GM19452 (cell line): Measurements from ENCODE around the gene ATP2A2.
"Not testable (repeated sequence)": the region's sequence is repeated elsewhere in the genome, so short reads cannot be mapped to it uniquely, and the experiment has no call there.

Experiments
- ATAC-seq: cut with Tn5 transposase; IDR thresholded peaks from one replicate; pipeline ENCODE4 v1.9.1; 2021; ENCODE audit not compliant: unreplicated experiment

Gene ATP2A2

GRCh38 chr12:110365489-110366320, 84.7 kb downstream of the ATP2A2 start:
- ATAC-seq, result no peak

- ATAC-seq, result no peak
Measured at GRCh38 chr12:110366321-110367142, 85.5 kb downstream of the ATP2A2 start.

GRCh38 chr12:110367181-110367864, 86.3 kb downstream of the ATP2A2 start:
- no peak for ATAC-seq

GRCh38 chr12:110369992-110370391, 88.9 kb downstream of the ATP2A2 start:
- no peak for ATAC-seq

- ATAC-seq, result no peak
Measured at GRCh38 chr12:110370732-110371231, 89.7 kb downstream of the ATP2A2 start.

- ATAC-seq, result peak; percentile 74
Measured at GRCh38 chr12:110371408-110372055, 90.5 kb downstream of the ATP2A2 start.

- no peak for ATAC-seq
Measured at GRCh38 chr12:110372056-110372425, 91.0 kb downstream of the ATP2A2 start.

- ATAC-seq, result no peak
Measured at GRCh38 chr12:110373025-110373424, 92.0 kb downstream of the ATP2A2 start.

GRCh38 chr12:110373425-110373824, 92.4 kb downstream of the ATP2A2 start:
- ATAC-seq, result no peak

- no peak for ATAC-seq
Measured at GRCh38 chr12:110373962-110374611, 93.0 kb downstream of the ATP2A2 start.

- not testable (repeated sequence) for ATAC-seq
Measured at GRCh38 chr12:110378131-110378790, 97.2 kb downstream of the ATP2A2 start.

- no peak for ATAC-seq
Measured at GRCh38 chr12:110379197-110379596, 98.2 kb downstream of the ATP2A2 start.

GRCh38 chr12:110379631-110380030, 98.6 kb downstream of the ATP2A2 start:
- no peak for ATAC-seq

GRCh38 chr12:110382683-110383082, 101.6 kb downstream of the ATP2A2 start:
- ATAC-seq, result no peak
